ENCODE data around the gene C2CD2.
"Not testable (repeated sequence)": the region's sequence is repeated elsewhere in the genome, so short reads cannot be mapped to it uniquely, and the experiment has no call there.

Gene C2CD2

GRCh38 chr21:41953831-41954653, at the start of gene C2CD2:
Gene C2CD2, minus strand, starts transcription at chr21:41954018. Its CDS starts 370 bp downstream, at chr21:41953648.
- peak; percentile 37 for DNase-seq

- DNase-seq: peak; percentile 40
These were observed 49.2 kb upstream of the C2CD2 start for GRCh38 chr21:42003051-42003461.

DNA sequence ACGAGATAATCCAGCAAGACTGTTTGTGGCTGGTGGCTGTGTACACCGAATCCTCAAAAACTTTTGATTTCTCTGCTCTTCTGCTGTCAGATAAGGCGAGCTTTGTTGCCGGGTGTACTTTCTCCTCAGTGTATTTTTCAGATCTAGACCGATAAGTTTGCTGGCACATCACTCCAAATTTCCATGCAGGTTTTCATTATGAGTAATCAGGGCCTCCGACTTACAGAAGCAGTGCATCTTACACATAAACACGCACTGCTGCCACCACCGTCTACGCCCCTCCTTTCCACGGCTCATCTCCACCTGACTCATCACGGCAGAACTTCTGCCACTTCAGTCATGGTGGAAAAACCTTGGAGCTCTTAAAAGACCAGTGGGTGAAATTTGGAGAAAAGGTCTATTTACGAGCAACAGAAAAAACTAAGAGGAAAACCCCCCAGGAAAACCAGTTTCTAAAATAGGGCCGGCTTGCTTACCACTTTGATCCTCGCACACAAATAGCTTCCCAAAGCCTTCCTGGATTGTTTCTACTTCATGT, 48.7 kb upstream of the C2CD2 start:
- peak; percentile 80 for DNase-seq

DNA sequence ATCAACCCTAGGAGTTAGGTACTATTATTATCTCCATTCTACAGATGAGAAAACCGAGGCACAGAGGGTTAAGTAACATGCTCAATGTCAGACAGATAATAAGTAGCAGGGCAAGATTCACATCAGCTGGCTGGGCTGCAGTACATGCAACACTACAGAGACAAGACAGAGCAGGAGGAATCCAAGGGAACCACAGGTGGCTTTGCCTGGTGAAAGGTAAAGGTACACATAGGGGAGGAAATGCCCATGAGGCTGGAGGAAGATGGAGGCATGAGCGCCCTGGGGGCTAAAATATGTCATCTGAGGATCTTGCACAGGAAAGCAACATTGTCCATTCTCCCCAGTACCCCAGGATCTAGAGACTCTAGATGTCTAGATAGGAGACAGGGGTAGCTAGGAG, 48.0 kb upstream of the C2CD2 start:
- DNase-seq: no peak

GRCh38 chr21:42000908-42001307, 47.1 kb upstream of the C2CD2 start:
- no peak for DNase-seq

- no peak for DNase-seq
These were observed 43.8 kb upstream of the C2CD2 start for GRCh38 chr21:41997657-41998056.

DNA sequence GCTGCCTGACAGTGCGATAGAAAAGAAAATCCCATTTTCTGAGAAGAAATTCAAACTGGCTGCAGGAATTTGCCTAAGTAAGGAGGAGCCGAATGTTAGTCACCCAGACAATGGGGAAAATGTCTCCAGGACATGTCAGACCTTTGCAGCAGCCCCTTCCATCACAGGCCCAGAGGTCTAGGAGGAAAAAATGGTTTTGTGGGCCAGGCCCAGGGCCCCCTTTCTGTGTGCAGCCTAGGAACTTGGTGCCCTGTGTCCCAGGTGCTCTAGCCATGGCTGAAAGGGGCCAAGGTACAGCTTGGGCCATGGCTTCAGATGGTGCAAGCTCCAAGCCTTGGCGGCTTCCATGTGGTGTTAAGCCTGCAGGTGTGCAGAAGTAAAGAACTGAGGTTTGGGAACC, 41.8 kb upstream of the C2CD2 start:
- DNase-seq: no peak

DNA sequence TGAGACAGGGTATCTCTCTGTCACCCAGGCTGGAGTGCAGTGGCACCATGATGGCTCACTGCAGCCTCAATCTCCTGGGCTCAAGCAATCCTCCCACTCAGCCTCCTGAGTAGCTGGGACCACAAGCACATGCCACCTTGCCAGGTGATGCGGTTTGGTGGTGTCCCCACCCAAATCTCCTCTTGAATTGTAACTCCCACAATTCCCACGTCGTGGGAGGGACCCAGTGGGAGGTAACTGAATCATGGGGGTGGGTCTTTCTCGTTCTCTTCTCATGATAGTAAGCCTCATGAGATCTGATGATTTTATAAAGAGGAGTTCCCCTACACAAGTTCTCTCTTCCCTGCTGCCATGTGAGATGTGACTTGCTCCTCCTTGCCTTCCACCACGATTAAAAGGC, 40.8 kb upstream of the C2CD2 start:
- DNase-seq: not testable (repeated sequence)

DNA sequence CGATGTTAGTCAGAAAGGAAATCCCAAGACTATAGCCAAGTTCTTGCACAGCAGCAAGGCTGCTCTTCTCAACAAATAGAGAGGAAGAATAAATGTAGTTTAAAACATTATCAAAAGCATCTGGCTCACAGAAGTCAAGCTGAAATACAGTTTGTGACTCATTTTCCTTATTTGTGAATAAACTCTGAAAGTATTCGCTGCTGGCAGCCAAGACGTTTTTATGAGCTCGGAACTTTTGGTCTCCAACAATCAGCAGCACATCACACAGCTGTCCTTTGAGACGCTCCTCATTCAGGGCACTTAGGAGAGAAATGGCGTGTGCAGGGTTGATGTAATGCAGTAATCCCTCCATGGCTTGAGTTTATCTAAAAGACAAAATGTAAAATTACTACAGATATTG, 39.9 kb upstream of the C2CD2 start:
- no peak for DNase-seq

DNA sequence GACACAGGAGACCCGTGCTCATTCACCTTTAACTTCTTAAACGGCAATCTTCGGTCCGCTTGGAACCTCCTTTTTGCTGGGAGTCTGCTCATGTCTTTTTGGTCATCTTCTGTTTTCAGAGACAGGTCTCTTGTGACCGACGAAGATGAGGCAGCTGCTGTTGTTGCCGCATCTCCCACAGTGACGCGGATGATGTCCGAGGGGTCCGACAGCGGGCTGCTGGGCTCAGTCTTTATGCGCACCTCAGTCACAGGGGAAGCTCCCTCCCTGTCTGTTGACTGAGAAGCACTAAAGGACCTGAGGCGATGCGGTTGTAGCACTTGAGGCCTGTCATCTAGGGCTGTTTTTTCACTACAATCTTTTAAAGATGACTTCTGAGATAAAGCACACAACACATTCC, 38.8 kb upstream of the C2CD2 start:
- no peak for DNase-seq

- DNase-seq: no peak
These were observed 37.8 kb upstream of the C2CD2 start for GRCh38 chr21:41991659-41992058.

- no peak for DNase-seq
These were observed 35.9 kb upstream of the C2CD2 start for GRCh38 chr21:41989698-41990097.

DNA sequence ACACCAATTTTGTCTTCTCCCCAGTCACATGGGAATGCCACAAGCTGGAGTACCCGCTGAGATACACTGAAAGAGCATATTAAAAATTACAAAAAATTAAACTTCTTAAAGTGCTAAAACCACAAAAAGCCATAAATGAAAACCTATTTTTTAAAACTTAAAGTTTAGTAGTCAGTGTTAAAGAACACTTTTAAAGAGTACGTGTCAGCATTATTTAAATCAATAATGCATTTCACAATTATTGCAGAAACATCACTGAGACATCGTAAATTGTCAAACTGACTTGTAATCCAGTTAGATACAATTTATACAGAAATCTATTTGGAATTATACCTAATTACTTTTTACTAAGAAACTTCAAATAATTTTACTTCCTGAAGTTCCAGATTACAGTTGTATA, 33.5 kb upstream of the C2CD2 start:
- no peak for DNase-seq

GRCh38 chr21:41985662-41986416, 32.0 kb upstream of the C2CD2 start:
- no peak for DNase-seq

- no peak for DNase-seq
These were observed 29.4 kb upstream of the C2CD2 start for GRCh38 chr21:41983229-41983628.

GRCh38 chr21:41980561-41980960, 26.7 kb upstream of the C2CD2 start:
- no peak for DNase-seq

DNA sequence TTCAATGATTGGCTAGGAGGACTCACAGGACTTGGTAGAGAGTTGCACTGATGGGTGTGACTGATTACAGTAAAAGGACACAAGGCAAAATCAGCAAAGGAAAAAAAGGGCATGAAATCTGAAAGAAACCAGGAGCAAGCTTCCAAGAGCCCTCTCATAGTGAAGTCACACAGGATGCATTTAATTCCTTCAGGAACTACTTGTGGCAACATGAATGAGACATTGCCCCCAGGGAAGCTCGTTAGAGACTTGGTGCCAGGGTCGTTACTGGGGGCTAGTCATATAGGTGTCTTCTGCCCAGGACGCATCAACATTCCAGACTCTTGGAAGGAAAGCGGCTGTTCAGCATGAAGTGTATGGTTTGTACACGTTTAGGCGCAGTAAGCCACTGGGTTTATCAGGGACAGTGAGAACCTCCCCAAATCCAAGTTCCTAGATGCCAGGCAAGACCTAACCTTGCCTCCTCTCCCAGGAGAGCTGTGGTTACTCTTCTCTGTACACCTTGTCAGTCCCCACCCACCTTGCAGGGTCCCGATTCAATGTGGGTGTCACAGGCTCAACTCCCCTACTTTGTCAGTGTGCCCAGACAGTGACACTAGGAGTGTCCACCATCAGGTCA, 26.0 kb upstream of the C2CD2 start:
- no peak for DNase-seq

GRCh38 chr21:41979335-41979734, 25.5 kb upstream of the C2CD2 start:
- DNase-seq: no peak

DNA sequence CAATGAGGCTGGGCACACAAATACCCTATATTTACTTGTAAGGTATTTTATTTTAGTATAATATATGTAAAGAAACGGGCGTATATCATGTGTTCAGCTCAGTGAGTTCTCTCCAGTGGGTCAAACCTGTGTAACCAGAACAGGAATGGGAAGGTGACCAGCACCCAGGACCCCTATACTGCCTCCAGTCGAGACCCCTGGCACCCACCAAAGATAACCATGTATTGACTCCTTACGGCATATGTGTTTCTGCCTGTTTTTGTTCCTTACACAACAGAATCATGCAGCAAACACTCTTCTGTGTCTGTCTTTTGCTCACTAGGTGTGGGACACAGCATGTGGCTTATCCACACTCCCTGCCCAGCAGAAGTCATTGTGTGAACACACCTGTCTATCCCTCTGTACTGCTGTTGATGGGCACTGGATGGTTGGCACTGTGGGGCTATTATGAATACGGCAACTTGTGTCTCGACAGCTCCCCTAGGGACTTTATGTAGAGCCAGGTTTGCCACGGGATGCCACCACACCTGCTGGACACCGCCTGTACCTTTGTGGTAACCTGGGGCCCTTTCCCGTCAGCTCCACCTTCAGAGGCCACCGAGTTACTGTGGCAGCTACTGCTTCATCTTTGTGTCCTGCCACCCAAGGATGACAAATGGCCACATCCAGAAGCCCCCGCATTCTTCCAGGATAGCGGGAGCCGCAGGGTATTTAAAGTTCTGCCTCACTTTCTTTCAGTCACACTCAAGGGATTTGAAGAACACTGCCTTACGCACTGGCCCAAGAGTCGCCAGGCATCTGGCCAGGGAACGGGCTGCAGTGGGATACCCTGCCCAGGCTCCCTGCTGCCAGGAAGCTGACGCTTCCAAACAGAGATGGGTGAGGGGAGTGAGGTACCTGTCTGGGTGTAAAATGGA, 23.5 kb upstream of the C2CD2 start:
- DNase-seq: no peak

DNA sequence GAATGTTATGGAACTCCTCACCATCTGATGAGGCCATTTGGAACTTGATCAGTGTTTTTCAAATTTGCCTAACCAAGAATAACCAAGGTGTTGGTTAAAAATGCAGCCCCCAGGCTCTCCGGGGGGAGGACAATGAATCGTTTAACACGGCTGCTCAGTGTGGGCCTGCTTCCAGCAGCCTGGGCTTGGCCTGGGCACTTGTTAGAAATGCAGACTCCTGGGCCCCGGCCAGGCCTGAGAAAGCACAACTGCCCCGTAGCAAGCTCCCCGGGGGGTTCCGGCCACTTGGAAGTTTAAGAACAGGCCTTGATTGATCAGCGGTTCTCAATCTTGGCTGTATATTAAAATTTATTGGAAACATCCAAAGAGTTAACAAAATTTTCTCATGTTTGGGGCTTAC, 22.8 kb upstream of the C2CD2 start:
- DNase-seq: no peak

DNA sequence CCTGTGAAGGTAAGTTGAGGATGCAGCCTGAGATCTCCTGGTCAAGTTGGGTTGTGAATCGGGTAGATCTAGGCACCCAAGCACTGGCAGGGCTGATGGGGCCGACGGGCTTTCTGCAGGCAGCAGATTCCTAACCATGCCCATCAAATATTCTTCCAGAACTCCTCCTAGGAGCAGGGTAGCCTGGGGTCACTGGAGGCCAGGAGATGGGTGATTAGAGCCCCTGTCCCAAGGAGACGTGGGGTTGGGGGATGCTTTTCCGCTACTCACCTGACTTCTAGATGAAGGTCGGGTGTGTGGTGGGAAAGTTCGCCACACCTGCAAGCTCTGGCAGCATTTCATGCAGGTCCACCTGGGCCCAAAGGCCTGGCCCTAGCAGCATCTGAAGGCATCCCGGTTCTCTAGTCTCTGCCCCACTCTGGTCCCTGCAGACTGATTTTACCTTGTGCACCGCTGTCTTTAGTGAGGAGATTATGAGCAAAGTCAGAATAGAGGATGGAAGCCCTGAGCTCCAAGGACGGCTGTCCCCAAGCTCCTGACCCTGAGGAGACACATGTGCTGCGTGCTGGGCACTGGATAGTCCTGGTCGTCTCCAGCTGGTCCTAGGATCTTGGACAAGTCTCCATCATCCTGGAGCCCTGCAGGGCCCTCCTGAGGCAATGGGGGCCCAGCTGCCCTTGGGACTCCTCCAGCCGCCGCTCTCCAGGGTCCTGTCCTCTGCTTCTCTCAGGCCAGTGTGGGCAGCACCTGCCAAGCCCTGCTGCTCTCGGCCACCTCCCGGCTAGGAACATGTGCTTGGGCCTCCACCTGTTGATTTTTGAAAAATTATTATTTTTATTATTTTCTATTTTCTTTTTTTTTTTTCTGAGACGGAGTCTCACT, 21.8 kb upstream of the C2CD2 start:
- no peak for DNase-seq

GRCh38 chr21:41974752-41975053, 20.9 kb upstream of the C2CD2 start:
- no peak for DNase-seq
